Heart right ventricle (tissue), 16 donors: ENCODE data around the gene COPS3. TPM values are rescaled to one million over a fixed set of nuclear protein-coding genes. Genes with fewer than 3 reads are reported as not detected.

Experiments
- ATAC-seq, 8 donors: fragments of 200-7000 bp; cut with Tn5 transposase; one replicate each; pipeline ENCODE4 v1.9.1; 2020; ENCODE audit warnings: mild to moderate bottlenecking in 8 of 8, moderate library complexity in 8 of 8, moderate number of reproducible peaks in 1 of 8
- DNase-seq, 2 donors: peaks; one replicate each; pipeline ENCODE4 v3.0.0-alpha.2; 2020
- H3K27ac ChIP-seq, 10 donors: fragments of 200-600 bp; sonication (generic) in 2 of 10; one replicate each; pipeline versions ENCODE4 v1.5.0 to v1.8.0; 2020 to 2022; ENCODE audit warnings: mild to moderate bottlenecking in 3 of 10
- H3K27me3 ChIP-seq, 7 donors: fragments of 200-600 bp; one replicate each; pipeline ENCODE4 v1.8.0; 2021 to 2022; ENCODE audit warnings: mild to moderate bottlenecking in 2 of 7
- H3K36me3 ChIP-seq, 9 donors: fragments of 200-600 bp; sonication (generic) in 1 of 9; one replicate each; pipeline versions ENCODE4 v1.5.0 to v1.8.0; 2020 to 2022; ENCODE audit warnings: mild to moderate bottlenecking in 2 of 9
- H3K4me1 ChIP-seq, 9 donors: fragments of 200-600 bp; sonication (generic) in 1 of 9; one replicate each; pipeline versions ENCODE4 v1.5.0 to v1.8.0; 2020 to 2022; ENCODE audit warnings: mild to moderate bottlenecking in 4 of 9
- H3K4me3 ChIP-seq, 10 donors: fragments of 200-600 bp; sonication (generic) in 2 of 10; one replicate each; pipeline versions ENCODE4 v1.5.0 to v1.8.0; 2020 to 2022; ENCODE audit warnings: mild to moderate bottlenecking in 7 of 10, moderate library complexity in 2 of 10
- H3K9me3 ChIP-seq, 11 donors: fragments of 200-600 bp in 10 of 11; sonication (generic) in 2 of 11; one replicate each; pipeline versions ENCODE4 v1.5.0 to v1.8.0; 2013 to 2022; ENCODE audit warnings: mild to moderate bottlenecking in 2 of 11, control low read depth in 1 of 11, moderate library complexity in 1 of 11
- CTCF ChIP-seq, 9 donors: fragments of 200-600 bp; sonication (generic) in 2 of 9; IDR thresholded peaks; one replicate each; pipeline versions ENCODE4 v1.5.0 to v1.8.0; 2021 to 2022; ENCODE audit warnings: antibody characterized with exemption in 9 of 9, mild to moderate bottlenecking in 5 of 9, moderate library complexity in 1 of 9
- WGBS, 2 donors: extraction: QIAGEN DNeasy Blood & Tissue Kit; methylation state at CpG; one replicate each; pipeline ENCODE4 v1.1.7; 2013; ENCODE audit warnings: inconsistent platforms in 1 of 2; 5-methylcytosine and 5-hydroxymethylcytosine counted together
- intact Hi-C, 10 donors: fragments of 100-400 bp; cut with DNase I; formaldehyde crosslinking; loops; one replicate each; pipeline versions ENCODE4 v1.11.1 to v1.14.2; 2022
- polyA plus RNA-seq, 2 donors: library from polyadenylated mRNA; stranded (reverse); fragments of 200-250 nt; gene quantifications; one replicate each; pipeline ENCODE4 v1.2.3, GENCODE V29; 2013
- total RNA-seq, 10 donors: library from RNA; stranded (reverse); fragmentation: NEBNext Ultra II Directional in 3 of 10; extraction: Animal tissue kit (Norgen Biotek cat#: 25700) in 3 of 10; gene quantifications; one replicate each; pipeline versions ENCODE4 v1.2.1 to v1.2.4, GENCODE V29; 2021 to 2023
- donor health status: Arrhythmogenic right ventricular cardiomyopathy.
- donor health status: ischemic (EF 13 %, LVEDD 7.1; RV severe dilation, severe dysfunction).
- donor health status: healthy with polysubstance abuse.
- donor health status: DM: no; HTN: yes; CAD: no.
- donor health status: DM: no; HTN: no; CAD: no.
- donor health status: ischemic (EF 25% LVEDD 6.9; RV normal size, moderate dysfunction).
- donor health status: ischemic (EF 25% LVEDD 5.7; RV mildly dilated, moderate dysfunction).
- donor health status: healthy.
- donor health status: DM: yes; HTN: yes; CAD: no.
- donor health status: Ischemic cardiomyopathy.
- donor health status: ischemic (EF 35%, LVEDD 5.7; RV mildly dilated, moderate dysfunction).
- donor health status: nonischemic (EF 11% LVEDD 7.7; RV severe dilation, severe dysfunction).
- donor health status: DM: yes; HTN: yes; CAD: no.
- donor health status: PGD.
- donor health status: ischemic (EF 29% LVEDD 5.4; RV normal size, mild dysfunction).
- donor health status: nonischemic (EF 23%, LVEDD 6.1; RV moderate dilation, normal function).

COPS3 gene
- total and polyA plus RNA-seq, 12 donors, result 23.4 to 84.6 (median 71.1) TPM

- Histone ChIP-seq H3K27ac (no peak overlapping the region), H3K27me3 (no peaks in the 10 kb centered on the region), H3K4me3 (no peak overlapping the region), H3K36me3 (no peaks in the 10 kb centered on the region), H3K9me3 (no peaks in the 10 kb centered on the region), H3K4me1 (peaks cover 0 to 12% (median 9%) of the 10 kb centered on the region in 9 donors)
- intact Hi-C loops, result no loop called here
- ATAC-seq (no peak), DNase-seq (no peak)
- WGBS, 2 donors, result 58 to 62% methylated on average over 3 of the region's 3 CpGs
- no peak for TF ChIP-seq CTCF (IDR thresholded peaks at IDR 0.05)
These were observed 17.1 kb upstream of the COPS3 start for GRCh38 chr17:17298108-17298507.

GRCh38 chr17:17297217-17297616, 16.2 kb upstream of the COPS3 start:
- intact Hi-C loops, result no loop called here
- no peak for DNase-seq
- no peaks in the 10 kb centered on the region for H3K36me3 ChIP-seq
- no peaks in the 10 kb centered on the region for H3K27me3 ChIP-seq
- 87 to 93% methylated on average over 3 of the region's 3 CpGs for WGBS, 2 donors
- H3K4me1 ChIP-seq, result peaks cover 0 to 12% (median 9%) of the 10 kb centered on the region in 9 donors
- no peaks in the 10 kb centered on the region for H3K9me3 ChIP-seq
- no peak for ATAC-seq
- no peak for TF ChIP-seq CTCF (IDR thresholded peaks at IDR 0.05)
- H3K4me3 ChIP-seq, result no peak overlapping the region
- no peak overlapping the region for H3K27ac ChIP-seq

GRCh38 chr17:17295141-17295540, 14.1 kb upstream of the COPS3 start:
- H3K27ac ChIP-seq, result no peak overlapping the region
- WGBS, 2 donors, result 92 to 95% methylated on average over 4 of the region's 4 CpGs
- no peaks in the 10 kb centered on the region for H3K27me3 ChIP-seq
- ATAC-seq (no peak), DNase-seq (no peak)
- no peak for TF ChIP-seq CTCF (IDR thresholded peaks at IDR 0.05)
- no peaks in the 10 kb centered on the region for H3K36me3 ChIP-seq
- no peaks in the 10 kb centered on the region for H3K9me3 ChIP-seq
- intact Hi-C loops, result no loop called here
- H3K4me3 ChIP-seq, result no peak overlapping the region
- H3K4me1 ChIP-seq, result peaks cover 0 to under 1% (median 0%) of the 10 kb centered on the region in 9 donors

- WGBS, 2 donors, result 76 to 79% methylated on average over 7 of the region's 7 CpGs
- intact Hi-C loops, result no loop called here
- no peaks in the 10 kb centered on the region for H3K36me3 ChIP-seq
- H3K27ac ChIP-seq, result no peak overlapping the region
- no peak for TF ChIP-seq CTCF (IDR thresholded peaks at IDR 0.05)
- H3K4me3 ChIP-seq, result no peak overlapping the region
- no peaks in the 10 kb centered on the region for H3K9me3 ChIP-seq
- DNase-seq (no peak), ATAC-seq (no peak)
- H3K27me3 ChIP-seq, result no peaks in the 10 kb centered on the region
- no peaks in the 10 kb centered on the region for H3K4me1 ChIP-seq
These were observed 8.7 kb upstream of the COPS3 start for GRCh38 chr17:17289701-17290100.
